Measurements from ENCODE around the gene DYNLT4.
"Not testable (repeated sequence)": the region's sequence is repeated elsewhere in the genome, so short reads cannot be mapped to it uniquely, and the experiment has no call there.

Gene DYNLT4

DNA sequence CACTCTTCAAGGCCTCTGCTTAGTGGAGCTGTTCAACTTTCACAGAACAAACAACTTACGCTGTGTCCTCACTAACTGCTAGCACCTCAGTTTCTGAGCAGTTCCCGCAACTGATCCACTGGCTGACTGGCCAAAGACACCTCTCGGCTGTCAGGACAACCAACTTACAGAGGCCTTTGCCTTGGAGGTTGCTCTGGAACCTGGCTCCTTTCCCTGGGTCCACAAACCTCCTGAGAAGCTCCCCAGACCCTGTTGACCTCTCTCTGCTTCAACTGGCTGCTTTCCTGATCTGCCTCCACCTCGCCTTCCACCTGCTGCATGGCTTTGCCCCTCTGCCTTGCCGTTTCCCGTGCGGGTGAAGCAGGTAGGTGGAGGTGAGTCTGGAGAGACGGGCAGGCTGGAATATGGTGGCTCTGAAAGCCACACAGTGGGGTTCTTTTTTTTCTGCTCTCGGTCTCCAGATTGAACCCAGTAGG is 14.1 kb upstream of the DYNLT4 start:
- peak overlapping the region; percentile 100 for H3K27ac Mint-ChIP-seq
- no peaks in the 10 kb centered on the region for H3K36me3 Mint-ChIP-seq
- no peaks in the 10 kb centered on the region for H3K27me3 Mint-ChIP-seq
- peak overlapping the region; percentile 90 for H3K4me3 Mint-ChIP-seq
- no peaks in the 10 kb centered on the region for H3K9me3 Mint-ChIP-seq (ENCODE audit: low read depth)
- H3K4me1 Mint-ChIP-seq (ENCODE audit: low read depth), result peaks cover 36% of the 10 kb centered on the region

DNA sequence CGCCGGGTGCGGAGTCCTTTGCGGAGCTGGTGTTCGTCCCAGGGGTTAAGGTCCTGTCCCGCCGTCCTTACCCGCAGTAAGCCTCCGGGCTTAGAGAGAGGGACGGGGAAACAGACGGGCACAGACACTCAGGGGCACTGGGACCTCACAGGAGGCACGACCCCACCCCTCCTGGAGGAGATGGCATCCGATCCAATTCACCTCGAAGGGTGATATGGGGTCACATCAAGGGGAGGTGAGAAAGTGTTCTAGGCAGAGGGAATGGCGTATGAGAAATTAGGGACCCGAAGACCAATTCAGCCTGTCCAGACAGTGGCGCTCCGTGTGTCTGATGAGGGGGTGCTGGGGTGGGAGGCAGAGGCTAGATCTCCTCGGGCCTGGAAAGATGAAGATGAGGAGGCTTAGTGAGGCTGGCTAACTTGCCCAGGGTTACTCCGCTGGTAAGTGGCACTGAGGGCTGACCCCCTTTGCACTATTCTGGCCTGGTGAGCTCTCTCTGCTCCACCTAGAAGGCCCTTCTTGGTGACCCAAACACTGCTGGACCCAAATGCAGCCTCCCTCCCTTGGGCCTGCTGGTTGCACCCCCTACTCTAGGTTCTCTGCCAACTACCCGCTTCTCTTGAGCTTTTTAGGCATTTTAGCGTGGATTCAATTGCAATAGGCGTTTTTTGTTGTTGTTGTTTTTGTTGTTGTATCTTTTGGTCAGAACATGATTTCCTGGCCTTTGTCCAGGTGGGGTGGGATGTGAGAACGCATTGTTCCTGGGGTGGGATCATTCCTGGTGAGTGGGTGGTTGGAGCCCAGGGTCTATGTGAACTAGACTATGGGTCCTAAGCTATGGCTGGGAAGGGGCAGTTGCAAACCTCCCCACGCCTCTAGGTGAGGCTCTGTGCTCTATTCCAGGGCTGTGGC is 13.4 kb upstream of the DYNLT4 start:
- H3K4me3 Mint-ChIP-seq, result peak overlapping the region; percentile 90
- peaks cover 36% of the 10 kb centered on the region for H3K4me1 Mint-ChIP-seq (ENCODE audit: low read depth)
- peak overlapping the region; percentile 100 for H3K27ac Mint-ChIP-seq
- H3K36me3 Mint-ChIP-seq, result no peaks in the 10 kb centered on the region
- no peaks in the 10 kb centered on the region for H3K9me3 Mint-ChIP-seq (ENCODE audit: low read depth)
- H3K27me3 Mint-ChIP-seq, result no peaks in the 10 kb centered on the region

- Mint-ChIP-seq H3K27me3 (no peaks in the 10 kb centered on the region), H3K36me3 (peaks cover 3% of the 10 kb centered on the region), H3K9me3 (ENCODE audit: low read depth) (no peaks in the 10 kb centered on the region), H3K4me1 (ENCODE audit: low read depth) (peaks cover 41% of the 10 kb centered on the region), H3K4me3 (peak overlapping the region; percentile 90), H3K27ac (peak overlapping the region; percentile 100)
Observed at GRCh38 chr1:44819608-44820327, 12.6 kb upstream of the DYNLT4 start.

GRCh38 chr1:44819196-44819607 is 12.1 kb upstream of the DYNLT4 start:
- Mint-ChIP-seq H3K27me3 (no peaks in the 10 kb centered on the region), H3K36me3 (peaks cover 3% of the 10 kb centered on the region), H3K9me3 (ENCODE audit: low read depth) (no peaks in the 10 kb centered on the region), H3K4me1 (ENCODE audit: low read depth) (peaks cover 44% of the 10 kb centered on the region), H3K27ac (peak overlapping the region; percentile 100), H3K4me3 (peak overlapping the region; percentile 90)

DNA sequence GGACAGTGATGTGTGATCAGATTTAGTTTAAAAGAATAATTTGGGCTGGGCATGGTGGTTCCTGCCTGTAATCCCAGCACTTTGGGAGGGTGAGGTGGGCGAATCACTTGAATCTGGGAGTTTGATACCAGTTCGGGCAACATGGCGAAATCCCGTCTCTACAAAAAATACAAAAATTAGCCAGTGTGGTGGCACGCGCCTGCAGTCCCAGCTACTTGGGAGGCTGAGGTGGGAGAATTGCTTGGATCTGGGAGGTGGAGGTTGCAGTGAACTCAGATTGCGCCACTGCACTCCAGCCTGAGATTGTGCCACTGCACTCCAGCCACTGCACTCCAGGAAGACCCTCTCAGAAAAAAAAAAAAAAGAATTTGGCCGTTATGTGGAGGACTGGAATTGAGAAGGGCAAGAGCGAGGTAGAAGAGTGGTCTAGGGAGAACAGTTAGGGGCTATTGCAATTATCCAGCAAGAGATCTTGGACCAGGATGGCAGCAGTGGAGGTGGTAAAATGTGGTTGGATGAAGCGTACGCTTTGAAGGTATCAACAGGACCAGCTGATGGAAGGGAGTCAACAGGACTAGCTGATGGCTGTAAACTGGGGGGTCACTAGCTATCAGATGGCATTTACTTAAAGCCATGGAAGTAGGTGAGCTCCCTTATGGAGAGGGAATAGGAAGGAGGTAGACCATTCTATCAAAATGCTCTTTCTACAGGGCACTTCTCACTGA is 10.8 kb upstream of the DYNLT4 start:
- H3K36me3 Mint-ChIP-seq, result peaks cover 3% of the 10 kb centered on the region
- H3K4me3 Mint-ChIP-seq, result peak overlapping the region; percentile 67
- H3K9me3 Mint-ChIP-seq (ENCODE audit: low read depth), result no peaks in the 10 kb centered on the region
- H3K27ac Mint-ChIP-seq, result peak overlapping the region; percentile 83
- no peaks in the 10 kb centered on the region for H3K27me3 Mint-ChIP-seq
- H3K4me1 Mint-ChIP-seq (ENCODE audit: low read depth), result peaks cover 47% of the 10 kb centered on the region

DNA sequence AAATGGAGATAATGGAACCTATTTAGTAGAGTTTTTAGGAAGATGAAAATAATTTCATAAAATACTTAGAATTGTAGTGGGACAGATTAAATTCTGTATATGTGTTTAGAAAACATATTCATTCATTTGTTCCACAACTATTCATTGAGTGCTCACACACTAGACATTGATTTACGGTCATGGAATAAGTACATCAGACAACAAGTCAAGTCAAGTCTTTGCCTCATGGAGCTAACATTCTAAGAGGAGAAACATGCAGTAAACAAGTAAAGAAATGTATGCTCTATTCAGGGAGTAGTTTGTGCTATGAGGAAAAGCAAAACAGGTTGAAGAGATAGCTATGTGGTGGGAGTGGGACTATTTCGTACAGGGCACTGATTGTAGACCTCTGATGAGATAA is 10.2 kb upstream of the DYNLT4 start:
- no peak overlapping the region for H3K4me3 Mint-ChIP-seq
- peaks cover 47% of the 10 kb centered on the region for H3K4me1 Mint-ChIP-seq (ENCODE audit: low read depth)
- H3K27me3 Mint-ChIP-seq, result no peaks in the 10 kb centered on the region
- peak overlapping the region; percentile 64 for H3K27ac Mint-ChIP-seq
- peaks cover 3% of the 10 kb centered on the region for H3K36me3 Mint-ChIP-seq
- no peaks in the 10 kb centered on the region for H3K9me3 Mint-ChIP-seq (ENCODE audit: low read depth)

DNA sequence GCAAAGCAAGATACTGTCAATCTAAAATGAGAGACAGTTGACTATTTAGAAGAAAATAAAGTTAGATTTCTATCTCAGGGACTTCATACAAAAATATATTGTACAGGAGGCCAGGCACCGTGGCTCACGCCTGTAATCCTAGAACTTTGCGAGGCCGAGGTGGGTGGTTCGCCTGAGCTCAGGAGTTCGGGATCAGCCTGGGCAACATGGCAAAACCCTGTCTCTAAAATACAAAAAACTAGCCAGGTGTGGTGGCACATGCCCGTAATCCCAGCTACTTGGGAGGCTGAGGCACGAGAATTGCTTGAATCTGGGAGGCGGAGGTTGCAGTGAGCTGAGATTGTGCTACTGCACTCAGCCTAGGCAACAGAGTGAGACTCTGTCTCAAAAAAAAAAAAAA is 8.8 kb upstream of the DYNLT4 start:
- H3K27ac Mint-ChIP-seq; H3K27me3 Mint-ChIP-seq; H3K9me3 Mint-ChIP-seq (ENCODE audit: low read depth); H3K36me3 Mint-ChIP-seq: not testable (repeated sequence)
- peaks cover 58% of the 10 kb centered on the region for H3K4me1 Mint-ChIP-seq (ENCODE audit: low read depth)
- H3K4me3 Mint-ChIP-seq, result peak overlapping the region; percentile 20

DNA sequence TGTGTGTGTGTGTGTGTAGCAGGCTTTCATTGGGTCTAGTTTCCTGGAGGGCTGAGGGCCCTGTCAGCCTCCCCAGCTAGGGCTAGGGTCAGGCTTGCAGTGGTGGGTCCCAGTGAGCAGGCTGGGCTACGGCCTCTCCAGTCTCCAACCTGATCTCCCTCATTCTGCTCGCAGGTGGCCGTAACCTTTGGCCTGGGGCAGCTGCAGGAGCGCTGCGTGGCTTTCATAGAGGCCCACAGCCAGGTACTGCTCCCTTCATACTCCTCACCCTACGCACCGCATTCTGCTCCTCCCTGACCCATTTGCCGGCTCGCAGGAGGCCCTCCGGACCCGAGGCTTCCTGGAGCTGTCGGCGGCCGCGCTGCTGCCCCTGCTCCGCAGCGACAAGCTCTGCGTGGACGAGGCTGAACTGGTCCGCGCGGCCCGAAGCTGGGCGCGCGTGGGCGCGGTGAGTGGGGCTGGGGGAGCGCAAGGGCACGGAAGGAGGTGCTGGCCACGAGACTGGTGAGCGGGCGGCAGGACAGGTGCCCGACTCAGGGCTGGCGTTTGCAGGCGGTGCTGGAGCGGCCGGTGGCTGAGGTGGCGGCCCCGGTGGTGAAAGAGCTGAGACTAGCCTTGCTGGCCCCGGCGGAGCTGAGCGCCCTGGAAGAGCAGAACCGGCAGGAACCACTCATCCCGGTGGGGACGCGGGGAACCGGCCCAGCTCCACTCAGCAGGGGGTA is 5.8 kb upstream of the DYNLT4 start:
- Mint-ChIP-seq H3K36me3 (peaks cover 6% of the 10 kb centered on the region), H3K4me1 (ENCODE audit: low read depth) (peaks cover 63% of the 10 kb centered on the region), H3K27ac (no peak overlapping the region), H3K4me3 (no peak overlapping the region), H3K9me3 (ENCODE audit: low read depth) (no peaks in the 10 kb centered on the region), H3K27me3 (no peaks in the 10 kb centered on the region)

- peaks cover 71% of the 10 kb centered on the region for H3K4me1 Mint-ChIP-seq (ENCODE audit: low read depth)
- H3K27me3 Mint-ChIP-seq, result no peaks in the 10 kb centered on the region
- no peaks in the 10 kb centered on the region for H3K9me3 Mint-ChIP-seq (ENCODE audit: low read depth)
- H3K4me3 Mint-ChIP-seq, result peak overlapping the region; percentile 68
- H3K36me3 Mint-ChIP-seq, result peaks cover 6% of the 10 kb centered on the region
- peak overlapping the region; percentile 98 for H3K27ac Mint-ChIP-seq
Observed at GRCh38 chr1:44811234-44811633, 4.1 kb upstream of the DYNLT4 start.

DNA sequence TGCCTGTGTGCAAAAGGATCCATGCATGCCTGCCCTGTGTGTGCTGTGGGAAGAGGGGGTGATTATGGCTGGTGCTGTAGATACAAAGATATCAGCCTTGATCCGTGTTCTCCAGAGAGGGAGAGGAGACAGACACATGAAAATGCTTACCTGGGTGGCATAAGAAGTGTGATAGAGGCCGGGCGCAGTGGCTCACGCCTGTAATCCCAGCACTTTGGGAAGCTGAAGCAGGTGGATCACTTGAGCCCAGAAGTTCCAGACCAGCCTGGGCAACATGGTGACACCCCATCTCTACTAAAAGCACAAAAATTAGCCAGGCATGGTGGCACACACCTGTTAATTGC is 3.6 kb upstream of the DYNLT4 start:
- not testable (repeated sequence) for H3K9me3 Mint-ChIP-seq (ENCODE audit: low read depth); H3K27me3 Mint-ChIP-seq; H3K36me3 Mint-ChIP-seq
- H3K4me1 Mint-ChIP-seq (ENCODE audit: low read depth), result peaks cover 73% of the 10 kb centered on the region
- peak overlapping the region; percentile 68 for H3K4me3 Mint-ChIP-seq
- H3K27ac Mint-ChIP-seq, result peak overlapping the region; percentile 98

DNA sequence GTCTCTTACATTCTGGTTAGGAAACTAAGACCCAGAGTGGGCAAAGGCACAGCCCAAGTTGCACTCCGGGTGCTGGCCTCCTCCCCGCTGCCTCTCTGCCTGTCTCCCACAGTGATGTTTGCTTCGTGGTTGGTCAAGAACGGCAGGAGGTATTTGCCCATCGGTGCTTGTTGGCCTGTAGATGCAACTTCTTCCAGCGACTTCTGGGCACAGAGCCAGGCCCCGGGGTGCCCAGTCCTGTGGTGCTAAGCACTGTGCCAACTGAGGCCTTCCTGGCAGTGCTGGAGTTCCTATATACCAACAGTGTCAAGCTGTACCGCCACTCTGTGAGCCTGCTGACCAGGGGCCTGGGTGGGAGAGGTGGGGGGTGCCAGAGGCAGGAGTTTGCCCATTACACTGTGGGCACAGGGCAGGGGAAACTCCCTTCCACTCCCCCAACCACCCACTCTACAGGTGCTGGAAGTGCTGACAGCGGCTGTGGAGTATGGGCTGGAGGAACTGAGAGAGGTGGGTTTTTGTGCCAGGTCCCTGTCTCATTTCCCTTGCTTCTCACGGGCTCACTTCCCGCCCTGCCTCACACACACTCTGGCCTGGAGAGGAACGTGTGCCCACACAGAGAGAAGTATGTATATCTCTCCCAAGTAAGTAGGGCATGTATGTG is 3.1 kb upstream of the DYNLT4 start:
- peaks cover 6% of the 10 kb centered on the region for H3K36me3 Mint-ChIP-seq
- no peaks in the 10 kb centered on the region for H3K27me3 Mint-ChIP-seq
- H3K27ac Mint-ChIP-seq, result peak overlapping the region; percentile 98
- no peaks in the 10 kb centered on the region for H3K9me3 Mint-ChIP-seq (ENCODE audit: low read depth)
- peaks cover 76% of the 10 kb centered on the region for H3K4me1 Mint-ChIP-seq (ENCODE audit: low read depth)
- peak overlapping the region; percentile 82 for H3K4me3 Mint-ChIP-seq

DNA sequence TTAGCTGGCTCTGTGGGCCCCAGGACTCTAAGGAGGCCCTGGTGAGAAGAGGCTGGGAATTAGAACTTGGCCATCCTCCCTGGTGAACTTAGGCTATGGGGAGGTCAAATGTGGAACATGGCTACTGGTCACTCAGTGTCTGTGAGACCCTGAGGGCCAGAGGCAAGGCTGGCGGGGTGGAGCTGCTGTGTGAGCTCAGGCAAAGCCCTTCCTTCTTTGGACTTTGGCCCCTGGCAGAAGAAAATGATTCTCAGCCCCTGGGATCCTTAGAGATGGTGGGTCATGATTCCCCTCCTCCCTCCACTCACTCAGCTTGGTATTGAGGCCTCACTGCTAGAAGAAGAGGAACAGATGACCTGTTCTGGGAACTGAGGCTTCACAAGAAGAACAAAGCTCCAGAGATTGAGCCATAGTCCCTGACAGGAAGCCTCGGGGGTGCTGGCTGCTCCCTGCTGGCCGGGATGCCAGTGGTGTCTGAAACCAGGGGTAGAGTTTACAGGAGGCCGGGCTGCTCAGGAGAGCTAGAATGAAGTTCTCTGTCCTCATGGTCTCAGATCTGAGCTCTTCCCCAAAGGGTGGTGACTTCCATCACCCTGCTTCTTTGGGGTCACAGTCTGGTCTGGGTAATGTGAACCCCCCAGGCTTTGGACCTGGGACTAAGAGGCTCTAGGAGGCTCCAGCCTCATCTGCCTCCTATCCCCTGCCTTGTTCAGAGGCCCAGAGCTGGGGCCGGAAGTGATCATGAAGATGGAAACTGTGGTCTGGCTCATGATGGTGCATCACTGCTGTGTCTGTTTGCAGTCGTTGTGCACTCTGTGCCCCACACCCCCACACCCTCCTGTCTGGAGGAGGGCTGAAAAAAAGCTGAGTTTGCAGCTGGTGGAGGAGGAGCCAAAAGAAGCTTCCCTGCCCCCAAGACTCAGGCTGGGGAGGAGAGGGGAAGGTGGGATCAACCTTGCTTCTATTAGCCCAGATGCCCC is 2.1 kb upstream of the DYNLT4 start:
- H3K9me3 Mint-ChIP-seq (ENCODE audit: low read depth), result no peaks in the 10 kb centered on the region
- peak overlapping the region; percentile 98 for H3K27ac Mint-ChIP-seq
- peak overlapping the region; percentile 82 for H3K4me3 Mint-ChIP-seq
- peaks cover 5% of the 10 kb centered on the region for H3K36me3 Mint-ChIP-seq
- H3K27me3 Mint-ChIP-seq, result no peaks in the 10 kb centered on the region
- peaks cover 74% of the 10 kb centered on the region for H3K4me1 Mint-ChIP-seq (ENCODE audit: low read depth)
